Right atrium auricular region (tissue), 2 donors: ENCODE results near the gene RPTOR. TPM values are rescaled to one million over a fixed set of nuclear protein-coding genes. Genes with fewer than 3 reads are reported as not detected.
"Not testable (repeated sequence)": the region's sequence is repeated elsewhere in the genome, so short reads cannot be mapped to it uniquely, and the experiment has no call there.

Source experiments
- DNase-seq: peaks from one replicate; pipeline ENCODE4 v3.0.0-alpha.2; 2019; ENCODE audit warnings: low spot score
- H3K27ac ChIP-seq, 2 donors: fragments of 200-600 bp; sonication (generic); 1 replicate in 1 of 2; 2 replicates in 1 of 2; pipeline ENCODE4 v1.5.1; 2016 to 2019
- H3K27me3 ChIP-seq, 2 donors: fragments of 200-600 bp; sonication (generic); one replicate each; pipeline versions ENCODE4 v1.5.1 to v1.6.0; 2017 to 2019
- H3K36me3 ChIP-seq: fragments of 200-600 bp; sonication (generic); one replicate; pipeline ENCODE4 v1.5.1; 2016
- H3K4me1 ChIP-seq, 2 donors: fragments of 200-600 bp; sonication (generic); one replicate each; pipeline versions ENCODE4 v1.5.1 to v1.6.0; 2017 to 2019
- H3K4me3 ChIP-seq, 2 donors: fragments of 200-600 bp; sonication (generic); 1 replicate in 1 of 2; 2 replicates in 1 of 2; pipeline ENCODE4 v1.5.1; 2017 to 2019; ENCODE audit warnings: mild to moderate bottlenecking in 1 of 2, moderate library complexity in 1 of 2
- H3K9me3 ChIP-seq, 2 donors: fragments of 200-600 bp; sonication (generic); one replicate each; pipeline ENCODE4 v1.5.1; 2019
- CTCF ChIP-seq, 2 donors: fragments of 200-600 bp; sonication (generic); IDR thresholded peaks; one replicate each; pipeline ENCODE4 v1.5.1; 2019; ENCODE audit warnings: antibody characterized with exemption in 2 of 2
- total RNA-seq, 2 donors: library from RNA; depleted of rRNA; stranded (reverse); fragments of >200 nt; gene quantifications; one replicate each; pipeline ENCODE4 v1.1.0, GENCODE V29; 2016

Gene RPTOR
- total RNA-seq, 2 donors from 2014 or later = 19.9 to 22.6 TPM

GRCh38 chr17:80872001-80872500 lies 327.4 kb downstream of the RPTOR start:
- no peak for TF ChIP-seq CTCF (IDR thresholded peaks at IDR 0.05)
- Histone ChIP-seq H3K36me3 (no peaks in the 10 kb centered on the region), H3K4me1 (peaks cover 0 to 30% of the 10 kb centered on the region in 2 donors), H3K27ac (no peak overlapping the region), H3K4me3 (no peak overlapping the region), H3K9me3 (no peaks in the 10 kb centered on the region), H3K27me3 (no peaks in the 10 kb centered on the region)
- no peak for DNase-seq

GRCh38 chr17:80872501-80873306 lies 328.1 kb downstream of the RPTOR start:
- no peak for TF ChIP-seq CTCF (IDR thresholded peaks at IDR 0.05)
- Histone ChIP-seq H3K27ac (no peak overlapping the region), H3K4me3 (no peak overlapping the region), H3K4me1 (peaks cover 0 to 30% of the 10 kb centered on the region in 2 donors), H3K27me3 (no peaks in the 10 kb centered on the region), H3K9me3 (no peaks in the 10 kb centered on the region), H3K36me3 (no peaks in the 10 kb centered on the region)
- no peak for DNase-seq

- H3K27ac ChIP-seq = no peak overlapping the region
- no peaks in the 10 kb centered on the region for H3K36me3 ChIP-seq
- peaks cover 0 to 30% of the 10 kb centered on the region in 2 donors for H3K4me1 ChIP-seq
- no peaks in the 10 kb centered on the region for H3K9me3 ChIP-seq
- no peak overlapping the region for H3K4me3 ChIP-seq
- DNase-seq = no peak
- H3K27me3 ChIP-seq = no peaks in the 10 kb centered on the region
- TF ChIP-seq CTCF (IDR thresholded peaks at IDR 0.05) = no peak
Observed at GRCh38 chr17:80873307-80873951, 328.8 kb downstream of the RPTOR start.

- no peaks in the 10 kb centered on the region for H3K36me3 ChIP-seq
Observed at GRCh38 chr17:80874866-80875445, 330.3 kb downstream of the RPTOR start.

GRCh38 chr17:80875480-80875995 lies 330.9 kb downstream of the RPTOR start:
- not testable (repeated sequence) for H3K27me3 ChIP-seq, DNase-seq, H3K27ac ChIP-seq, H3K9me3 ChIP-seq, H3K4me3 ChIP-seq, H3K36me3 ChIP-seq
- peaks cover 0 to 30% of the 10 kb centered on the region in 2 donors for H3K4me1 ChIP-seq

More at GRCh38 chr17:80874866-80875445, 330.3 kb downstream of the RPTOR start:
- Histone ChIP-seq H3K27ac (no peak overlapping the region), H3K27me3 (no peaks in the 10 kb centered on the region), H3K4me3 (no peak overlapping the region), H3K4me1 (peaks cover 0 to 30% of the 10 kb centered on the region in 2 donors), H3K9me3 (no peaks in the 10 kb centered on the region)
- no peak for TF ChIP-seq CTCF (IDR thresholded peaks at IDR 0.05)
- DNase-seq = no peak

GRCh38 chr17:80876456-80876949 lies 331.9 kb downstream of the RPTOR start:
- not testable (repeated sequence) for DNase-seq, H3K27me3 ChIP-seq, H3K4me3 ChIP-seq, H3K9me3 ChIP-seq, H3K36me3 ChIP-seq, H3K27ac ChIP-seq
- peaks cover 0 to 27% of the 10 kb centered on the region in 2 donors for H3K4me1 ChIP-seq
